T-helper 9 cell (primary cell): ENCODE measurements around the gene IFI16.

ENCODE experiments used
- DNase-seq: peaks from one replicate; pipeline ENCODE4 v3.0.0-alpha.2; 2020

Gene IFI16

DNA sequence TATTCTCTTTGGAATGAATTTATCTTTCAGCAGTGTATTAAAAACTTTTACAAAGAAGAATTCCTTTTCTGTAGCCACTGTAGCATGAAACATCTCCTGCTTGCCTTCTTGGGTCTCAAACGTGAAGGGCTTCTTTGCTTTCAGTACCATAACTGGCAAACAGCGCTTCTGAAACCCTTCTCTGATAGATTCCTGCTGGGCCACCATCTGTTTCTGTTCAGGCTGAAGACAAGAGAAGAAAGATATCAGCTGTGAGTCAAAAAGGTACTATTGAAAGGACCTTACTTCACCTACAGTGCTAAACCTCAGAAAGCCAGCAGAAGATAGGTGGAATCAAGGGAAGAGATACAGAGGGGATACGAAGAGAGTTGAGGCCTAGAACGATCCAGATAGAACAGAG is 56.4 kb downstream of the IFI16 start:
- no peak for DNase-seq

DNA sequence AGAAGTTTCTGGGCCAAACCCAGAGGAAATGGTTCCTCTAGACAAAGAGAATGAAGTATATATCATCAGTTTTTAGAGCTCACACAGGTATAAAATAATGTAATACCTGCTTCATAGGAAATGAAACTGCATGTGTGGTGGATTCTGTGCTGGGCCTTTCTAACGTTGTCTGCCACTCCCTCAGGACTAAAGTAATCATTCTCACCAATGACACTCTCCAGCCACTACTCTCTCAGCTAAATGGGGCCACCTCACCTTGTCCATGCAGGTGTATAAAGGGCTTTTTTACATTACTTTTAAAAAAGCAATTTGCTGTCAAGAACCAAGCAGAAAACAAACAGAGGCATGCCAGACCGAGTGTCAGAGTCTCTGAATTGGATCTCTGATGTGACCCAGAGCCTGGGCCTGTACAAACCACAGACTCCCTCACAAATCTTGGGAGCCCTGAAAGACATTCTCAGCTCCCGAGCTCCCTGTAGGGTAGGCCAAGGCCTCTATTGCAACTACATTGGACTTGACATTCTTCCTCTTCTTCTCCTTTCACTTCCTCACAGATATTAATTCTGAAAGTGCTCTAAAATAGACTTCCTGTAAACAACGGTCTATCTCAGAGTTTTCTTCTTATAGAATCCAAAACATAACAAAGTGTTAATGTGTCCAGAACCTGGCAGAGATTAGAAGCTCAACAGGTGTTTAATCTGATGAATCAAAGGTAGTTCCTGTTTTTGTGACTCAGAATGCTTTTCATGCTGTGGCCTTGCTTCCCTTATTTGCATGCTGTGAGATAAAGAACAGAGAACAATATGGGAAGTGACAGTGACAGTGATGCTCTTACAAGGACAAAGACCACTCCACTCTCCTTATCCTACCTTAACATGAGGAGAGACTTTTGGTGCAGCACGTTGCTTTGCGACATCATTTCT is 58.3 kb downstream of the IFI16 start:
- no peak for DNase-seq

GRCh38 chr1:159068886-159069285 is 59.2 kb downstream of the IFI16 start:
- no peak for DNase-seq

- no peak for DNase-seq
Observed at GRCh38 chr1:159071970-159072582, 62.4 kb downstream of the IFI16 start.

GRCh38 chr1:159076438-159077119 is 66.9 kb downstream of the IFI16 start, which contains the start of gene AIM2:
Gene AIM2, minus strand, starts transcription at chr1:159076766. Its CDS starts 3,267 bp downstream, at chr1:159073499.
- DNase-seq = peak; percentile 45

GRCh38 chr1:159077120-159077961 is 67.6 kb downstream of the IFI16 start:
- peak; percentile 78 for DNase-seq

- no peak for DNase-seq
Observed at GRCh38 chr1:159079525-159079924, 69.8 kb downstream of the IFI16 start.

- no peak for DNase-seq
Observed at GRCh38 chr1:159081626-159082025, 71.9 kb downstream of the IFI16 start.

DNA sequence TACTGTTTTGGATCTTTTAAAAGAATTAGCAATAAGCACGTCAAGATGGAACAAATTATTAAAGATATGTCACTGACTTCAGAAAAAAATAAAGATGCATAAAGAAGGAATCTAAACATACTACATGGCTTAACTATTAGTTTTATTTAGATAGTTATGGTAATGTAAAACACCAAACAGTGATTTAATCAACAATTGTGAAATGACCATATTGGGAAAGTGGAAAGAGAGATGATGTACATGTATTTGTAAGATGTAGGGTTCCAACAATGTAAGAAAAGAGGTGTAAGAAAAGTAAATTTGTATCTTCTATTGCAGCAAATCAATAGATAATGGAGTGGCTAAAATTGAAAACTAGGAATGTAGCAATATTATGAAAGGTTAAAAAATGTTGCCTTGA is 73.3 kb downstream of the IFI16 start:
- DNase-seq = no peak

DNA sequence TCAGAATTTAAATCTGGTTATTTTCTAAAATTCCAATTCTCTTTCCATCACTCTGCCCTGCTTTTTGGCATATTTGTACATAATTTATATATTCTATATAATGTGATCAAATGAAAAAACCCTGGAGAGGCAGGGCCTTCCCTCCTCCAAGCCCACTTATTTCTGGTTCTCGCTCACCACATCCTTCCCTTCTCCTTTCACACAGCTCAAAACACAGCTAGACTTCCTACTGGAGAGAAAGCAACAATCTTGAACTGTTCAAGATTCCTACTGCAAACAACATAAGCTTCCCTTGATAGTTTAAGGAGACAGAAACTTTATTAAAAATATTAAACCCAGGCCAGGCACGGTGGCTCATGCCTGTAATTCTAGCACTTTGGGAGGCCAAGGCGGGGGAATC is 74.4 kb downstream of the IFI16 start:
- DNase-seq = no peak

- DNase-seq = no peak
Observed at GRCh38 chr1:159084867-159085266, 75.2 kb downstream of the IFI16 start.

DNA sequence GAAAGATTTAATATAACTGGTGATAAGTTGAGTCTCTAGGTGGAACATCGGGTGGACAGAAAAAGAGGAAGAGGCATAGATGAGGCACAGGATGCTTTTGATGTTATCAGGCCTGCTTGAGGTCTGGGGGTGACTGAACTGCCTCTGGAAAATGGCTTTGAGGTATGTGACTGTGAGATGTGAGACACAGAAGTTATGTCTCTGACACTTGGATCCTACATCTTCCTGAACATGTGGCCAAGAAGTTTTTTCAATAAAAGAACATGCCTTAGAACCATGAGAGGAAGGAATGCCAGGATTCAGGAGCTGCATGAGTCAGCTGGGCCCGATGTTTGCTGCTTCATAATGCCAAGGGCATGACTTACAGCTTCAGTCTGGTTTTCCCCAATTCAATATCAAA is 78.3 kb downstream of the IFI16 start:
- no peak for DNase-seq

DNA sequence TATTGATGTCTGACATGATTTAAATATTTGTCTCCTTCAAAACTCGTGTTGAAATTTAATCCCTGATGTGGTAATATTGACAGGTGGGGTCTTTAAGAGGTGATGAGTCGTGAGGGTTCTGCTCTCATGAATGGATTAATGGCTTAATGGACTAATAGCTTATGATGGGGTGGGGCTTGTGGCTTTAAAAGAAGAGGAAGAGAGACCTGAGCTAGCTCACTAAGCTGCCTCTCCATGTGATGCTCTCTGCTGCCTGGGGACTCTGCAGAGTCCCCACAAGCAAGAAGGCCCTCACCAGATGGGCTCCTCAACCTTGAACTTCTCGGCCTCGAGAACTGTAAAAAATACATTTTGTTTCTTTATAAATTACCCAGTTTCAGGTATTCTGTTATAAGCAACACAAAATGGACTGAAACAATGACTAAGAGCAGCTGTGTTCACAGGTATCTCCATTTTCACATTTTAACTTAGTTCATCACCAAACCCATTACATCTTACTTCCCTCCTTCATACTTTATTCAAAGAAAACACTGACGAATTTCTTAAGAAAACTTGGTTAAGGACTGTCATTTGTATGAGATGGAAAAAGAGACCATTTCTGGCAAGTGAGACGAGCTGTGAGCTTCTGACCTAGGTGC is 79.0 kb downstream of the IFI16 start:
- DNase-seq = no peak

DNA sequence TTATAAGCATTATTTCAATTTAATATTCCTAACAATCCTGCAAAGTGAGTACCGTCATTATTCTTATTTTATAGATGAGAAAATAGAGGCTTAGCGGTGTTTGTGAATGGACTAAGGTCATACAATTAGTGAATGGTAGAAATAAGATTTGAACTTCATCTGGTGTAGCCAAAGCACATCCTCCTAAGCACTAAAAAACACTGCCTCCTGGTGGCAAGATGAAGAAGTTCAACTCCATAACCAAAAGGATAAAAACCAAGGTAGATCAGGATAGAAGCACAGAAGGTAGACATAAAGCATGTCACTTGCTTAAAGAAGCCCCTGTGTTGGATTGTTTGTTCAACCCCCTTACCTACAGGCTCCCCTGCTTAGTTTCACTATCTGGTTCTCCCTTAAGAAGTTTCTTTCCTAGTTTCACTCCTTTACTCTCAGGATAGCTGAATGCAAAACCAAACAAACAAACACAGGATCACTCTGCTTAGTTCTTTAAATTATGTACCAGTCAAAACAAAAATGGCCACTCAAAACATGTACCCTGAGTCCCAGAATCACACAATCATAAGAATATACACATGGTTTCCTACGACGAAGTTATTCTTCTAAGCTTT is 79.6 kb downstream of the IFI16 start:
- DNase-seq = no peak

GRCh38 chr1:159090286-159091179 is 80.8 kb downstream of the IFI16 start:
- DNase-seq = no peak

GRCh38 chr1:159091180-159091560 is 81.5 kb downstream of the IFI16 start:
- DNase-seq = no peak

- no peak for DNase-seq
Observed at GRCh38 chr1:159091607-159092031, 81.9 kb downstream of the IFI16 start.

- no peak for DNase-seq
Observed at GRCh38 chr1:159092036-159092760, 82.5 kb downstream of the IFI16 start.

GRCh38 chr1:159098596-159098995 is 88.9 kb downstream of the IFI16 start:
- no peak for DNase-seq

GRCh38 chr1:159100589-159100988 is 90.9 kb downstream of the IFI16 start:
- no peak for DNase-seq
